ENCODE results near the gene GALNT2. TPM values are rescaled to one million over a fixed set of nuclear protein-coding genes. Genes with fewer than 3 reads are reported as not detected.
A peak's percentile ranks its signal among the peaks of the same experiment; 100 is the strongest.

GALNT2 gene
- total RNA-seq, 2 donors from 2014 or later: 36.8 to 50.7 TPM

DNA sequence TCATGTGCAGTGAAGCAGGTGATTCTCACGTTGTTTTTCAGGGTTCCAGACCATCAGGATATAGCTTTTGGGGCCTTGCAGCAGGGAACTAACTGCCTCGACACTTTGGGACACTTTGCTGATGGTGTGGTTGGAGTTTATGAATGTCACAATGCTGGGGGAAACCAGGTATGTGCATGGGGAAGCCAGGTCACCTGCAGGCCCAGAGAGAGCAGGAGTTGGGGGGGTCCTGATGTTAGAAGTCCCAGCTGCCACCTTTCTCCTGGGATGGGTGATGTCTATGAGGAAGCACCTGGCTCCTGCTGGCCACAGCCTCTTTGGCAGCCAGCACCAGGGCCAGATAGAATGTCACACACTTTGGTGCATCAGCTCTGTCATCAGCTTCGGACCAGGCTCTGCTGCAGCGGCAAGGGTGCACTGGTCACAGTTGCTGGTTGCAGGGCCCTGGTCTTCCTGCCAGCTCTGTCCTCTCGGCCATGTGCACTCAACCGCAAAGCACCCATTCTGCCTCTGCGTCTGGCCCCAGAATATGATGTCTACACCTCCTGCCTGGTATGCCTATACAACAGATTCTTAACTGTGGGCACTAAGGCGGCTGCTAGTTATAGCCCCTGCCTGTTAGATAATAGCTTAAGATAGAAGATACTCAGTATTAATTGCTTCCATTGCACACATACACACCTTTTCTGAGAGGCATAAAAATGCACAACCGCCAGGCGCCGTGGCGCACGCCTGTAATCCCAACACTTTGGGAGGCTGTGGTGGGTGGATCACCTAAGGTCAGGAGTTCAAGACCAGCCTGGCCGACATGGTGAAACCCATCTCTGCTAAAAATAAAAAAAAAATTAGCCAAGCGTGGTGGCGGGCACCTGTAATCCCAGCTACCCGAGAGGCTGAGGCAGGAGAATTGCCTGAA lies 198.4 kb downstream of the GALNT2 start:
- ATAC-seq (no peak), DNase-seq (no peak)
- intact Hi-C loops (cut with DNase I): no loop called here

DNA sequence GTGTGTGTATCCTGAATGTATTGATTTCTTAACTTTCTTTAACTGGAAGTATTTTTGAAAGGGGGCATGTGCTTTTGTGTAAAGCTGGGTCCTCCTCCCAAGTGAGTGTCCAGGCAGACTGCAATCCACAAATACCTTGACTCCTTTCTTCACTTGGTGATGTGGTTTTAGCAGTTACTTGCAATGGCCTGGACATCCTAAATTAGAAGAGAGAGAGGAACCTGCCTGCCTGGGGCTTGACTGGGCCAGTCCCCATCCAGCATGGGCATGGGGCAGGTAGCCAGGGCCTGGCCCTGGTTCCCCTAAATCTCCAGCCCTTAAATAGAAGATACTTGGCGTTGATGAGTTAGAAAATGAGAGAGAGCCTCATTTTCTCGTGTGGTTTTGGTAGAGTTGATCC lies 199.4 kb downstream of the GALNT2 start:
- no peak for DNase-seq
- ATAC-seq: no peak
- intact Hi-C loops (cut with DNase I): no loop called here

DNA sequence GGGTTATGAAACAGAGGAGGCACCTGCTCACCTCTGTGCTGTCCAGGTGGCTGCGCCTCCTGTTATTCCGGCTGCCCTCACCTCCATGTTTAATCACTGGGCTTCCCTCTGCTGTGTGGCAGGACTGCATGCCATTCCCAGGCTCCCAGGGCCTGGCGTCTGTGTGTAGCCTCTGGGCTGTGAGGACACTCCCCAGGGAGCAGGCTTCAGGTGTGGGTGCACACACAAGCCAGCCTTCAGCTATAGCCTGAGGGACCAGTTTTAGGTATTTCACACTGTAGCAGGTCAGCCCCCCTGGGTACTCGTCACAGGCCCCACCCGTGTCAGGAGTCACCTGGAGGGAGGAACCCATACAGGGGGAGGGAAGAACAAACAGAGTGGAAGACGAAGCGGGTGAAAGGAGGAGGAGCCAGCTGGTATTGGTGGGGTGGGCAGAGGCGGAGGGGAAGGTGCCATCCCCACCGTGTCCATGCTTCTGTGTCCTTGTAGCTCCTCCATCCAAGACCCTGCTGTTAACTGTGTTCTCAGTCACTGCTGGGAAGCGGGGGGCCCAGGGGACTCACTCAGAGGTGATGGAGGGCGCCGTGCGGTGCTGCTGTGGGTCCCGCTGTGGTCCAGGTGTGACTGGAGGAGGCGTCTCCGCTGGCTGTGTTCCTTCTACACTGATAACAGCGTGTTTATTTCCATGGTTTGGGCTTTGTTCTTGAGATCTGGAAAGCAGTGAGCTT lies 200.5 kb downstream of the GALNT2 start:
- DNase-seq: no peak
- ATAC-seq: no peak
- intact Hi-C loops (cut with DNase I): no loop called here

DNA sequence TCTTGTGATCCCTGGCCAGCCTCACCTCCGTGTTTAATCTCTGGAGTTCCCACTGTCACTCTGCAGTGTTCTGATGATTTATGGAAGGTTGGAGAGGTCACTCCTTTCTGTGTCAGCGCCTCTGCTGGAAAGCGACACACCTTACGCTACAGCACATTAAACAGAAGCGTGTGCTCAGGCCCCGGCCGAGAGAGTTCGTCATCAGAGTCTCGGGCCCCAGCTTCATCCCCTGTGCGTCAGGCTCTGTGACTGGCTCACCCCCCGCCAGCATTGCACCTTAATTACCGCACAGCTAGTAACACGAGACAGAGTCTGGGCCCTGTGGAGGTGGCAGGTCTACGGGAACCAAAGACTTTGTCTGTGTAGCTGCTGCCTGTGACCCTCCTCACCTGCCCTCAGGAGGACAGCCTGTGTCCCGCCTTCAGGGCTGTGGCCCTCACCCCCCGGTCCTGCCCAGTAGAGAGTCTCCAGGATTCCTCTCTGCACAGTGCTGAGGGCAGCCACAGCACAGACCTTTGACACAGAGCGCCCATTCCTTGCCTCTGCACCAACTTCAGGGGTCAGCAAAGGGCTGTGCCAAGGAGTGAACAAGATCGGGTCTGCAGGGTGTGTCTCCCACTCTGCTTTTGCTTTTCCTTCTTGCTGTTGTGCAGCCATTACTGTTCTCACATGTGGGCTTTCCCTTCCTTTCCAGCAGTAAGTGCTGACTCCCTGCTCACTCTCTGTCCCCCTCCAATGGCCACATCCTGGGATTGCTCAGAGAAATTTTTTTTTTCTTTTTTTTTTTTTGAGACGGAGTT lies 201.5 kb downstream of the GALNT2 start:
- ATAC-seq: peak; percentile 75 to 77
- intact Hi-C loops (cut with DNase I): no loop called here
- no peak for DNase-seq

DNA sequence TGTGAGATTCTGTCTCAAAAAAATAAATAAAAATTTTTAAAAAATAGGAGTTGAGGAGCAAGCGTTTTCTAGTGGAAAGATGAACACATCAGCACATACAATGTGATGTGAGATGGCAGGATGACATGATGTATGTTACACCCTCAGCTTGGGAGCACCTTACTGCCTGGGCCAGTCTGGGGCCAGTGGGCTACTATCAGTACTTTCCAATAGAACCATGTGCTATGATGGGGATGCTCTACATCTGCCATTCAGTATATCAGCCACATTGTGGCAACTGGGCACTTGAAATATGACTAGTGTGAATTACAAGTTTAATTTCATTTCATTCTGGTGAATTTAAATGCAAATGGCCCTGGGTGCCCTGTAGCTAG lies 203.1 kb downstream of the GALNT2 start:
- intact Hi-C loops (cut with DNase I): no loop called here
- ATAC-seq (no peak), DNase-seq (no peak)

DNA sequence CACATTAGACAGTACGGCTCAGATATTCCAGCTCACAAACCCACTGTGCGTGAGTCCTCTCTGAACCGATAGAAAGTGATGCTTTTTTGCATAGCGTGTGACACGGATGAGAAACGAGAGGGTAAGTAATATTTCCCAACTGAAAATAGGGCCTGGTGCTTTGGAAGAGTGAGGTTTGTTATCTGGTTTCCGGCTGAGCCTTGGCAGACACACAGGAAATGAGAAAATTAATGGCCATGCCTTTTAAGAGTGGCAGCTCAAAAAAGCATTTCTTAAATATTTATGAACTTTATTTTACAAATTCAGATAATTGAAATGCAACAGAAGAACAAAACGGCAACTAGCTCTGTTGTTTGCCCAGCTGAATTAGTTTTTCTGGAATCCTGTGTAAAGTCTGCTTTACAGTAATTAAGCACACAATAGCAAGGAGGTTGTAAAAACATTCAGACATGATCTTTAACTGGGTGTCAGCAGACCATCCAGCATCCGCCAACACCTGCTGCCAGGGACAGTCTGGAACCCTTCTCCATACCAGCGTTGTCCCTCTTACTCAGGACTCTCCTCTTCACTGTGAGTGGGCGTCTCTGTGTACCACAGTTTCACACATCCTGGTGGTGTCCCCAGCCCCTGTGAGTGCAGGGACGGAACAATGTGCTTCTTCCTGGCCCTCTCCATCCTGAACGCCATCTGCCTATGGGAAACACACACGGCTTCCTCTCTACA lies 203.7 kb downstream of the GALNT2 start:
- no peak for DNase-seq
- peak; percentile 36 to 54 for ATAC-seq
- intact Hi-C loops (cut with DNase I): no loop called here

DNA sequence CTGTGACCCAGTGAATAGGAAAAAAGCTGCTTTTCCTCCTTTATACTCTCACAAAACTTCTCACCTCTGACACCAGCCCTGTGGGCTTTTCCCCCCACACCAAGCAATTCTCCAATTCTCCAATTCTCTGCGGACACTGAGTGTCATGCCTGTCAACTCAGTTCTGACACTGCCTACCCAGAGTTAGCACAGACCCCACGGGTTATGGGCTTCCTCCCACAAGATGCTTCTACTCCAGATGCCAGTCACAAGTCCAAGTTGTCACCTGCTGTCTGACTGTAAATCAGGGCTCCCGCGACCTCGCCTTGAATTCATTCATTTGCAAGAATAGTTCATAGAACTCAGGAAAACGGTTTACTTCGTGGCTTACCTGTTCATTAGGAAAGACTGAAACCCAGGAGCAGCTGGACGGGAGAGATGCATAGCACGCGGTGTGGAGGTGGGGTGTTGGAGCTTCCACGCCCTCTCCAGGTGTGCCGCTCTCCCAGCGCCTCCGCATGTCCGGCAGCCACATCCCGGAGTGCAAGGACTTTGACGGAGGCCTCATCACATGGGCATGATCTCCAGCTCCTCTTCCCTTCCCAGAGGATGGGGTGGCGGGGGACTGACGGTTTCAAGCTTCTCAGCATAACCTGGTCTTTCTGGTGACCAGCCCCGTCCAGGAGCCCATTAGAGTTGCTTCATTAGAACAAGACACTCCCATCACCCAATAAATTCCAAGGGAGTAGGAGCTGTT lies 204.4 kb downstream of the GALNT2 start:
- intact Hi-C loops (cut with DNase I): no loop called here
- DNase-seq (no peak), ATAC-seq (no peak)

DNA sequence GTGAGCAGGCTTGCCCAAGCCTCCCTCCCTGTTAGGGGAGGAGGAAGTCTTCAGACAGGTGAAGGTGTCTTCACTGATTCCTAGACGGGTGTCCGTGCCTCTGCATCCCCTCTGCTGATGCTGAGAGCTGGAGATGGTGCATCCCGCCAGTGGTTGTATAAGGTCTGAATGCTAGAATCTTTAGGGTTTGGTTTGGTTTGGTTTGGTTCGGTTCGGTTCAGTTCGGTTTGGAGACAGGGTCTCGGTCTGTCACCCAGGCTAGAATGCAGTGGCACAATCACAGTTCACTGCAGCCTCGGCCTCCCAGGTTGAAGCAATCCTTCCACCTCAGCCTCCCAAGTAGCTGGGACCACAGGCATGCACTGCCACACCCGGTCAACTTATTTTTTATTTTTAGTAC lies 205.5 kb downstream of the GALNT2 start:
- intact Hi-C loops (cut with DNase I): no loop called here
- ATAC-seq (no peak), DNase-seq (no peak)

DNA sequence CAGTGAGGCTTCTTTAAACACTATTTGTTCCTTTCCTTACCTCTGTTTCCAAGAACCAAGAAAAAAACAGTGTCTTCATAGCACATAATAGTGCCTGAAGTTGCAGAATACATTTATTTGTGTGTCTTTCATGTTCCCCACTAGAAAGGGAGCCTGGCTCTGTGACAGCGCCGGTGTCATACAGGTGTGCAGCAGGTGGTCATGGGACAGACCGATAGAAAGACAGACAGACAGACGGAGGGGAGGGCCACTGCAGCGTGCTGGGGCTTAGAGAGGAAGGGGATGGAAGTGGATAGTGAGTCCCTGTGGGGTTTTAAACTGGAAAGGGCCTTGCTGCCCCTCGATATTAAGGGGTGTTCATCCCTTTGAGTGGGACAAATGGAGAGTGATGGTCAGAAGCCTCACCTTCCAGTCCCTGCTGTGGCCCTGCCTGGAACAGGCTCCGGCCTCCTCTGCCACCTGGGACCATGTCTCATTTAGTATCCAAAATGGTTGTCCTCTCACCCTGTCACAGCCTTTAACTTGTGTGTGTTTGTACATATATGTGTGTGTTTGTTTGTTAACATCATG lies 206.2 kb downstream of the GALNT2 start:
- intact Hi-C loops (cut with DNase I): no loop called here
- DNase-seq (no peak), ATAC-seq (no peak)

DNA sequence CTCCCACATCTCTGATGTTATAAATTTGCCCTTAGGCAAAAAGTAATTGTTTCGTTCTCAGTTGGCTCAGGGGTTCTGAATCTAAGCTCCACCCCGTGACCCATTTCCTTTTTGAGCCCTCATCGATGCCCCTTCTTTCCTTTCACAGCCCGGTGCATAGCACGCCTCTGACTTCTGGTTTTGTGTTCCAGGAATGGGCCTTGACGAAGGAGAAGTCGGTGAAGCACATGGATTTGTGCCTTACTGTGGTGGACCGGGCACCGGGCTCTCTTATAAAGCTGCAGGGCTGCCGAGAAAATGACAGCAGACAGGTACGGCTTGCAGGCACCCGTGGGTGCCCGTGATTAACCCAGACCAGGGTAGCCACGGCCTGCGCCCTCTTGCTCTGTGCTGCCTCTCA lies 207.2 kb downstream of the GALNT2 start:
- no peak for ATAC-seq
- intact Hi-C loops (cut with DNase I): no loop called here
- DNase-seq: no peak

DNA sequence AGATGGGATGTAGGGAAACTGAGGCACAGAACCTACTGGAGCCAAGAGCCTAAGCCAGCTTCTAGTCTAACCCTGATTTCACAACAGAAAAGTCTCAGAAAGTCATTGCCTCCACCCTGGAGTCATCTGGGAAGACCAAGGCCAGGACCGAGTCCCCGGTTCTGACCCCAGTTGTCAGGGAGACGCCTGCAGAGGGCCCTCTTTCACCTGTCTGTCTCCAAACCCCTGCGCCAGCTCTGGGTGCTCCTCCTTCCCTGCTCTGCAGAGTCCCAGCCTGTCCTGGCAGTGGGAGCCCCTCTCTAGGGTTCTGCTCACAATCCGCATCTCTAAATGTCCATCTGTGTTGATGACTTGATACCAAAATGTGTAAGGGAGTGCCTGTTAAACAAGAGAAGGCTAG lies 209.4 kb downstream of the GALNT2 start:
- ATAC-seq: no peak
- DNase-seq: no peak
- intact Hi-C loops (cut with DNase I): no loop called here

DNA sequence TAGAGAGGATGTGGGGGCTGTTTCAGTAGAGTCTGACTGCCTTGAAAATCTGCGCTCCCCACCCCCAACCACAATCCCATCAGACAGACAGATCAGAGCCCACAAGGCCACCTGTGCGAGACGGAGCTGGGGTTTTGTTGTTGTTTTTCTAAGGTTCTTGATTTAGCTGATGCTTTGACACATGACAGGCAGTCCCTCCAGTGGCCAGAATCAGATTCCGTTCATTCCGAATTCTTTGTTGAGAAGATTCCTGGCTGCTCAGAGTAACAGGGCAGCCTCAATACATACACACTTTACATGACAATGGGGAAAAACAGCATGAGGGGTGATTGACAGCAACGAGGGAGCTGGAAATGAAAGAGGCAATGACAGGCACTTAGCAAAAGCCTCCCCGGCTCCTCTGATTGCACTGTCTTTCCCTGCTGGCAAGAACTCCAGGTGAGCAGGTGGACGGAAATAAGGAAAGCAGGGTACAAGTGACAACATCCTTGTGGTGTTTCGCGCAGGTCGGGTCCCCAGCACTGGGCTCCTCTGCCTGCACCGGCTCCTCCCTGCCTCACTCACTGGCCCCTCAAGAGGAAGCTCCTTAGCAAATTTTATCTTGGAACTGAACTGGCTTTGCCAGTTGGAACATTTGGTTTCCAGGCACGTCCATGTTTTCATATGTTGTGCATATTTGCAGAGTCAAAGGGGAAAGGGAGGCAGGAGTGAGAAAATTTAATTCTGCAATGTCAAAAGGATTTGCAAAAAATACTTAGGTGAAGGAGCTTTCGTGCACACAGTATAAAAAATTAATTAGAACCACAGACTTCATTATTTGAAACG lies 210.4 kb downstream of the GALNT2 start:
- DNase-seq: no peak

DNA sequence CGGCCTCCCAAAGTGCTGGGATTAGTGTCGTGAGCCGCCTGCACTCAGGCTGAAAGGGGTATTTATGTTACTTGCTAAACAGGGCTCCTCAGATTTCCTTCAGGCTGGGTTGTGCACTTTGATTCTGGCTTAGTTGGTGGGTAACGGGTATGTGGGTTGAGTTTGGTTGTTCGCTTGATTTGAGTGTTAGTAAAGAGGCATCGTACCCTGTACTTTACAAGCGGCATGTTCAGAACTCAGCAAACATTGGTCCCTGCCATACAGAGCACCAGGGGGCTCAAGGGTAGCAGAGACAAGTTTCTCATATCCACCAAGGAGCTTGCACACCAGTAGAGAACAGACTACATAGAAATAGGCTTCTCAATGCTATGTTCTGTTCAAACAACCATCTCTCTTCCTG lies 211.3 kb downstream of the GALNT2 start:
- ATAC-seq: no peak
- intact Hi-C loops (cut with DNase I): no loop called here
- DNase-seq: no peak

More for the DNA sequence above, 210.4 kb downstream of the GALNT2 start:
- intact Hi-C loops (cut with DNase I): no loop called here
- no peak for ATAC-seq

DNA sequence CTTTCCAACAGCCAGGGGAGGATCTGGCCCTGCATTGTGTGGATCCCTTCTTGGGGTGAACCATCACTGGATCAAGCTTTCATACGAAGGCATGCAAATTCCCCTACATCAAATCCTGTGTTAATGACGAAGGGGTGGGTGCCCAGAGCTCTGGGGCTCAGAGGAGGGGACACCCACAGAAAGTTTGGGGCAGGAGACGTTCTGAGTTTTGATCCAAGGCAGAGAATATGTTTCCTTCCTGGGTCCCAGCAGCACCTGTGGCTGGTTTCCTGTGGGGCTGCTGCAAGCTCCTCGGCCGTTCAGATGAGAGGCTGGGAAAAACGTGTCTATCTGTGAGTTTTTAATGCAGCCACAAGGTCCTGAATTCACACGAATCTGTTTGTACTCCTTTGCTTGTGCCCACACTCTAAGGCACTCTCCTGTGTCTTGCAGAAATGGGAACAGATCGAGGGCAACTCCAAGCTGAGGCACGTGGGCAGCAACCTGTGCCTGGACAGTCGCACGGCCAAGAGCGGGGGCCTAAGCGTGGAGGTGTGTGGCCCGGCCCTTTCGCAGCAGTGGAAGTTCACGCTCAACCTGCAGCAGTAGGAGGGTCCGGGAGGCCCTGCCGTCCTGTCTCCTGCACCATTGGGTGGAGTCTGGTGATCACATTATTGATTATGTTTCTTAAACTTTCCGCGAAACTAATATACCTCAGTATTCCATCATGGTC lies 212.0 kb downstream of the GALNT2 start:
- no peak for ATAC-seq
- intact Hi-C loops (cut with DNase I): no loop called here
- DNase-seq: no peak

DNA sequence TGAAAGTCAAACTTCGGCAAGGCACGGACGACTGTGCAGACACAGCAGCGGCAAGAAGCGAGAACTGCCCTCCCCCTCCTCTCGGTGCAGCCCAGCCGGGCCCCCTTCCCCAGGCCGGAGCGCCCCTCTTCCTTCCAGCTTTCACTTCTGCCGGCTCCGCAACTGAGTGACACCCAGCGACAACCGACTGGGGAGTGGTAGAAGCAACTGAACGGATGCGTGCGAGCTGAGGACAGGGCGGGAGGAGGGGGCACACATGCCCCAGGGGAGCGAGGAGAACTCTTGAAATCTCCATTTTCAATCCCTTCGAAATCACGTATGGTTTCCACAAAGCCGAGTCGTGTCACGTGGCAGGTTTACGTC lies 212.5 kb downstream of the GALNT2 start:
- no peak for ATAC-seq
- intact Hi-C loops (cut with DNase I): no loop called here
- no peak for DNase-seq

DNA sequence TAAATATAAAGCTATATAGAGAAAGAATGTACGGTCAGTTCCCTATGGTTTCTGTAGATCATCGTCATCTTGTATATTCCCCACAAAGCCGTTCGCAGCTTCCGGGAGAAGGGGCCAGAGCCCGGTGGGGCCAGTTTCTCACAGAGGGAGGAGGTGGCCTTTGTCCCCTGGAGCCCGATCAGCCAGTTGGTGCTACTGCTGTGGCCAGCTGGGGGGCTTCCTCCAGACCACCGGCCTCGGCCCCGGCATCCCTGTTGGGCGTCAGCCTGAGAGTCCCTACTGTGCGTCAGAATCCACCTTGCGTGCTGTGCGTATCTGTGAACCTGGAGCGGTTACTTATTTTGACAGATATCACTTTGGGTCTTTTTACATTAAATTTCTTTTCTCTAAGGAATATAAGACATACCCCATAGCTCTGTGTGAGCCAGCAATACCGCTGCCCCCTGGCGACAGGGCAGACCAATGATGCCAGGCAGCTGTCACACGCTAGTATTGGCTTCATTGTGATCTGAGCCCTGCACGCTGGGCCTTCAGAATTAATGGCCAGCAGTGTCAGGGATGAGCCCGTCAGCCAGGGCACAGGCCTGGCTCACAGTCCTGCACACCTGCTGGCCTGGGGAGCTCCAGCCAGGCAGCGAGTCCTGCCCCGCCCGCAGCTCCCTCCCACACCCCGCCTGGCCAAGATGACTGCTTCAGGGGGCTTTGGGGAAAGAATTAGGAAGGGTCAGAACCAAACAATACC lies 213.2 kb downstream of the GALNT2 start:
- ATAC-seq: no peak
- intact Hi-C loops (cut with DNase I): no loop called here
- no peak for DNase-seq
